Measurements from ENCODE around the gene LYZL2. TPM values are rescaled to one million over a fixed set of nuclear protein-coding genes. Genes with fewer than 3 reads are reported as not detected.
"Not testable (repeated sequence)": the region's sequence is repeated elsewhere in the genome, so short reads cannot be mapped to it uniquely, and the experiment has no call there.

The LYZL2 gene
- total RNA-seq (2021; ENCODE audit: unreplicated experiment) (not detected), Bru-seq, nascent RNA (not detected), BruChase-seq, experiment 1, labeled RNA remaining after a 6-hour chase (not detected), BruChase-seq, experiment 2, labeled RNA remaining after a 2-hour chase (not detected)
- polyA plus RNA-seq (2012), result not detected in 2 replicates
- long read RNA-seq, result 0 reads

GRCh38 chr10:30629653-30630052, at the start of gene LYZL2:
LYZL2 (minus strand) TSS chr10:30629753; CDS start chr10:30626915, 2,838 bp downstream.
- Histone ChIP-seq H3K27ac (ENCODE audit: low read depth, low read length) (no peak within 1 kb of the TSS), H3K79me2 (ENCODE audit: insufficient read depth, low read length) (no peaks in the 10 kb centered on the region), H2AFZ (ENCODE audit: low read depth, low read length, poor library complexity, severe bottlenecking) (no peak within 1 kb of the TSS), H3K27me3 (ENCODE audit: insufficient read depth, low read length) (no peaks in the 10 kb centered on the region), H3K9me3 (ENCODE audit: control insufficient read depth in 1 of 2, insufficient read depth in 1 of 2, low read depth in 1 of 2, low read length in 2 of 2) (no peaks in the 10 kb centered on the region), H3K36me3 (ENCODE audit: control insufficient read depth in 1 of 2, insufficient read depth in 2 of 2, low read length in 2 of 2) (no peaks in the 10 kb centered on the region), H3K9ac (ENCODE audit: low read length) (no peak within 1 kb of the TSS), H3K9me2 (ENCODE audit: insufficient read depth) (no peaks in the 10 kb centered on the region), H3K4me1 (ENCODE audit: control insufficient read depth in 1 of 2, insufficient read depth in 2 of 2, low read length in 2 of 2) (no peaks in the 10 kb centered on the region), H4K20me1 (ENCODE audit: insufficient read depth) (no peaks in the 10 kb centered on the region), H3K4me3 (replicated peaks in 1 of 2; ENCODE audit: low read depth in 1 of 2, low read length in 2 of 2) (no peak within 1 kb of the TSS), H3K4me2 (ENCODE audit: low read length) (no peak within 1 kb of the TSS)
- BruUV-seq (replicated peaks), result no TSS peak
- ChIA-PET RAD21 (ENCODE audit: low non-redundant PET in 1 of 2, low total read pairs in 2 of 2, uncharacterized antibody in 2 of 2, unreplicated experiment in 2 of 2) (no interaction called here), CTCF (interaction anchor here (2.8 kb wide), 1 partner anchor 10 kb away, joined by 19 read pairs; no protein-coding TSS in a partner anchor), POLR2A (no interaction called here)
- TF ChIP-seq RAD21 (IDR thresholded peaks at IDR 0.05; ENCODE audit: low read depth) (no peak), ZBTB33 (IDR thresholded peaks at IDR 0.05; ENCODE audit: extremely low read depth, insufficient replicate concordance, low read length) (no peak), MAX (IDR thresholded peaks at IDR 0.05) (no peak), ZFX (IDR thresholded peaks at IDR 0.05) (no peak), SIN3A (IDR thresholded peaks at IDR 0.05; ENCODE audit: low read depth) (no peak), JUND (IDR thresholded peaks at IDR 0.05) (no peak)
- intact Hi-C loops (cut with micrococcal nuclease), result no loop called here
- no peak for ATAC-seq
- no peak for DNase-seq (ENCODE audit: low read depth, low spot score)

GRCh38 chr10:30677616-30678015, 48.1 kb upstream of the LYZL2 start:
- H3K9ac ChIP-seq (ENCODE audit: low read length); H3K4me2 ChIP-seq (ENCODE audit: low read length); intact Hi-C loops (cut with micrococcal nuclease); POLR2A ChIA-PET; H3K4me3 ChIP-seq (replicated peaks in 1 of 2; ENCODE audit: low read depth in 1 of 2, low read length in 2 of 2); H2AFZ ChIP-seq (ENCODE audit: low read depth, low read length, poor library complexity, severe bottlenecking); H3K27ac ChIP-seq (ENCODE audit: low read depth, low read length); RAD21 ChIA-PET (ENCODE audit: low non-redundant PET in 1 of 2, low total read pairs in 2 of 2, uncharacterized antibody in 2 of 2, unreplicated experiment in 2 of 2); BruUV-seq (replicated peaks); H3K9me2 ChIP-seq (ENCODE audit: insufficient read depth); H3K9me3 ChIP-seq (ENCODE audit: control insufficient read depth in 1 of 2, insufficient read depth in 1 of 2, low read depth in 1 of 2, low read length in 2 of 2); H3K27me3 ChIP-seq (ENCODE audit: insufficient read depth, low read length); CTCF ChIA-PET; ATAC-seq; H3K79me2 ChIP-seq (ENCODE audit: insufficient read depth, low read length); H3K36me3 ChIP-seq (ENCODE audit: control insufficient read depth in 1 of 2, insufficient read depth in 2 of 2, low read length in 2 of 2); DNase-seq (ENCODE audit: low read depth, low spot score); H4K20me1 ChIP-seq (ENCODE audit: insufficient read depth): not testable (repeated sequence)
- H3K4me1 ChIP-seq (ENCODE audit: control insufficient read depth in 1 of 2, insufficient read depth in 2 of 2, low read length in 2 of 2), result peaks cover 6 to 13% of the 10 kb centered on the region in 2 experiments

- H3K4me1 ChIP-seq (ENCODE audit: control insufficient read depth in 1 of 2, insufficient read depth in 2 of 2, low read length in 2 of 2); H3K4me2 ChIP-seq (ENCODE audit: low read length); ATAC-seq; H3K9me3 ChIP-seq (ENCODE audit: control insufficient read depth in 1 of 2, insufficient read depth in 1 of 2, low read depth in 1 of 2, low read length in 2 of 2); H3K27me3 ChIP-seq (ENCODE audit: insufficient read depth, low read length); H4K20me1 ChIP-seq (ENCODE audit: insufficient read depth); RAD21 ChIA-PET (ENCODE audit: low non-redundant PET in 1 of 2, low total read pairs in 2 of 2, uncharacterized antibody in 2 of 2, unreplicated experiment in 2 of 2); CTCF ChIA-PET; POLR2A ChIA-PET; H3K79me2 ChIP-seq (ENCODE audit: insufficient read depth, low read length); H3K9ac ChIP-seq (ENCODE audit: low read length); BruUV-seq (replicated peaks); H3K36me3 ChIP-seq (ENCODE audit: control insufficient read depth in 1 of 2, insufficient read depth in 2 of 2, low read length in 2 of 2); H2AFZ ChIP-seq (ENCODE audit: low read depth, low read length, poor library complexity, severe bottlenecking); intact Hi-C loops (cut with micrococcal nuclease); H3K9me2 ChIP-seq (ENCODE audit: insufficient read depth); DNase-seq (ENCODE audit: low read depth, low spot score); H3K27ac ChIP-seq (ENCODE audit: low read depth, low read length); H3K4me3 ChIP-seq (replicated peaks in 1 of 2; ENCODE audit: low read depth in 1 of 2, low read length in 2 of 2): not testable (repeated sequence)
These were observed 47.6 kb upstream of the LYZL2 start for GRCh38 chr10:30677146-30677545.
